ENCODE results near the gene RAPGEF4. TPM values are rescaled to one million over a fixed set of nuclear protein-coding genes. Genes with fewer than 3 reads are reported as not detected.
"Not testable (repeated sequence)": the region's sequence is repeated elsewhere in the genome, so short reads cannot be mapped to it uniquely, and the experiment has no call there.

RAPGEF4 gene
- polyA plus RNA-seq, 3 donors, result 8.0 to 12.6 (median 9.8) TPM

- no peak for DNase-seq (ENCODE audit: extremely low read depth in 1 of 11, low read depth in 9 of 11, low spot score in 4 of 11)
Measured at GRCh38 chr2:173030561-173031490, 295.2 kb downstream of the RAPGEF4 start.

GRCh38 chr2:173032032-173032431, 296.4 kb downstream of the RAPGEF4 start:
- no peak for DNase-seq (ENCODE audit: extremely low read depth in 1 of 11, low read depth in 9 of 11, low spot score in 4 of 11)

GRCh38 chr2:173033084-173033483, 297.4 kb downstream of the RAPGEF4 start:
- no peak for DNase-seq (ENCODE audit: extremely low read depth in 1 of 11, low read depth in 9 of 11, low spot score in 4 of 11)

GRCh38 chr2:173034143-173034542, 298.5 kb downstream of the RAPGEF4 start:
- DNase-seq (ENCODE audit: extremely low read depth in 1 of 11, low read depth in 9 of 11, low spot score in 4 of 11), result no peak

DNA sequence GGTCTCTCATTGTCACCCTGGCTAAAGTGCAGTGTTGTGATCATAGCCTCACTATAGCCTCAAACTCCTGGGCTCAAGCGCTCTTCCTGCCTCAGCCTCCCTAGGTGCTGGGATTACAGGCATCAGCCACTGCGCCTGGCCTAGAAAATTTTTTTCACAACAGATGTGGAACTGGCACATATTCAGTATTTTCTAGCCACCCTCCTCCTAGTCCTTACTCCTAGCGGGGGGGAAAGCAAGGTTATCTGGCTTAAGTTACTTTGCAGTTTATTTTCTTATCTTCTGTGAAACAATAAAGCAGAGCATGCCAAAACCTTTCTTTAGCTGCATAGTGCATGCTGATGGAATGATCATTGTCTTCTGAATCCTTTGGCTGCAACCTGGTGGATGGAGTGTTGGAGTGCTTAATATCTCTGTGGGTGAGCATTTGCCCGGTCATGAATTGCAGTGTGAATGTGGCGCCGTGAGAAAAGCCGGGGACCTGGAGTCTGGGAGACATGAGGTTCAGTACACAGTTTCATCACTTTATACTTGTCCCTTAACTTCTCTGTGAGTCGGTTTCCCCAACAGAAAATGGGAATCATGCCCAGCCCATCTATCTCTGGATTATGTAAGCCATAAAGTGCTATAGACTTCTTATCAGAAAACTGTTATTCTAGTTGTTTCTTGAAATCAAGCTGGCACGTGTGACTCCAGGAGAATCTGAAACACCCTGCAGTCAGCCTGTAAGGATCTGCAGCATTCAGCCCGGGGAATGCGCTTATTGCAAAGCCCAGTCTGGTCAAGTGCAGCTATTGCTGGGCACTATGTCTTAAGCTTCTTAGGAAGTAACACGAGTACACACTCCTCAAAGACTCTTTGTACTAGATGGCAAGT, 301.8 kb downstream of the RAPGEF4 start:
- no peak for DNase-seq (ENCODE audit: extremely low read depth in 1 of 11, low read depth in 9 of 11, low spot score in 4 of 11)

- not testable (repeated sequence) for DNase-seq (ENCODE audit: extremely low read depth in 1 of 11, low read depth in 9 of 11, low spot score in 4 of 11)
Measured at GRCh38 chr2:173038257-173038656, 302.6 kb downstream of the RAPGEF4 start.

GRCh38 chr2:173040729-173041128, 305.1 kb downstream of the RAPGEF4 start:
- no peak for DNase-seq (ENCODE audit: extremely low read depth in 1 of 11, low read depth in 9 of 11, low spot score in 4 of 11)

DNA sequence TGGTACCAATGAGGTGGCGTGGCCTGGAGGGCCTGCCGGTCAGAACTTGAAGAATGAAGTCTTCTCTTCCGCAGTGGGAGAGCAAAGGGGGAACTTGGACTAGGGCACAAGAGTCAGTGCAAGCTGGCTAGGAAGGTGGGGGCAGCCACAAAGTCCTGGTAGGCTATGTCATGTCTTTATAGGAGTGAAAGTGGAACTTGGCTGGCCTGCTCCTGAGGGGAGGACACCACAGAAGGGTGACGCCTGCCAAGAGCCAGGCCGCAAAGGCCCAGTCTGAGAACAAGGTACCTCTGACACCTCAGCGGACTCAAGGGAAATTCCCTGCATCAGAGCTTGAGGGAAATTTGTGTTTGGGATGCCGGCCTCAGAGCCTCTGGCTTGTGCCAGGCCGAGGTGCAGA, 307.8 kb downstream of the RAPGEF4 start:
- no peak for DNase-seq (ENCODE audit: extremely low read depth in 1 of 11, low read depth in 9 of 11, low spot score in 4 of 11)

DNA sequence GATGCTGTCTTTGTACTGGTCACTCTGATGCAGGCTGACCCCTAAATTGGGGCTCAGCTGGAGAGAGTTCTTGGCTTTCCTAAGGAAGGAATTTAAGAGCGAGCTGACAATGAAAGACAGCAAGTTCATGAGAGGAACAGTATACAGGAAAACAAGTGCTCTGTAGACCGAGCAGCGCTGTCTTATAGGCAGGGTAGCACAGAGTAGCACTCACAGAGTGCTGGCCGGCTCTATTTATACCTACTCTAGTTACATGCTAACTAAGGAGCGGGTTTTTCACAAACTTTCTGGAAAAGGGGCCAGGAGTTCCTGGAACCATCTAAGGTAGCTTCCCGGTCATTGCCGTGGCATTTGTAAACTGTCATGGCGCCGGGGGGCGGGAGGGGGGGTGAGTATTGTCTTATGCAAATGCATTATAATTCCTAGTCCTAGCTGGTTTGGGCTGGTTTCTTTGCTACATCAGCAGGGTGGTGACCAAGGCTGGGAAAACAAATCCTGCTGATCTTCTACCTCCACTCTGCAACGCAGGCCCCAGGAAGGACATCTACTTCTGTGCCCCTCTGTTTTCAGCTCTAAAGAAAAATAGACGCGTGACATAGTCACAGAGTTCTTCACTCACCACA, 308.4 kb downstream of the RAPGEF4 start:
- no peak for DNase-seq (ENCODE audit: extremely low read depth in 1 of 11, low read depth in 9 of 11, low spot score in 4 of 11)

- DNase-seq (ENCODE audit: extremely low read depth in 1 of 11, low read depth in 9 of 11, low spot score in 4 of 11), result no peak
Measured at GRCh38 chr2:173044686-173045085, 309.0 kb downstream of the RAPGEF4 start.

GRCh38 chr2:173045181-173045580, 309.5 kb downstream of the RAPGEF4 start:
- DNase-seq (ENCODE audit: extremely low read depth in 1 of 11, low read depth in 9 of 11, low spot score in 4 of 11), result no peak

DNA sequence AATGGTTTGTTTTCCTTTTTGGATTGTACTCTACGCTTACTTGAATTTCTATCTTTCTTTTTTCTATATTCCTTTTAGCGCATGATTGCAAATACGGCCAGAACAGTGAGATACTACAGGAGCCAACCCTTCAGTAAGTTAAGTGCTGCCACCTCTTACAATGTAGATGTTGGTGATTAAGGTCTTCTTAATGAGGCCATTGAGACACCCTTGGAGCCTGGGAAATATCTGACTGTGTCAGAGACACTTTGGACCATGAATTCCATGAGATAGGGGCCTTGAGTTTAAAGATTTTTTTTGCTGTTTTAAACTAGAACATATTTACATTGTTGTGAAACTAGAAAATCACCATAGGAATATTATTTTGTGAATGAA, 312.9 kb downstream of the RAPGEF4 start:
- DNase-seq (ENCODE audit: extremely low read depth in 1 of 11, low read depth in 9 of 11, low spot score in 4 of 11), result no peak

DNA sequence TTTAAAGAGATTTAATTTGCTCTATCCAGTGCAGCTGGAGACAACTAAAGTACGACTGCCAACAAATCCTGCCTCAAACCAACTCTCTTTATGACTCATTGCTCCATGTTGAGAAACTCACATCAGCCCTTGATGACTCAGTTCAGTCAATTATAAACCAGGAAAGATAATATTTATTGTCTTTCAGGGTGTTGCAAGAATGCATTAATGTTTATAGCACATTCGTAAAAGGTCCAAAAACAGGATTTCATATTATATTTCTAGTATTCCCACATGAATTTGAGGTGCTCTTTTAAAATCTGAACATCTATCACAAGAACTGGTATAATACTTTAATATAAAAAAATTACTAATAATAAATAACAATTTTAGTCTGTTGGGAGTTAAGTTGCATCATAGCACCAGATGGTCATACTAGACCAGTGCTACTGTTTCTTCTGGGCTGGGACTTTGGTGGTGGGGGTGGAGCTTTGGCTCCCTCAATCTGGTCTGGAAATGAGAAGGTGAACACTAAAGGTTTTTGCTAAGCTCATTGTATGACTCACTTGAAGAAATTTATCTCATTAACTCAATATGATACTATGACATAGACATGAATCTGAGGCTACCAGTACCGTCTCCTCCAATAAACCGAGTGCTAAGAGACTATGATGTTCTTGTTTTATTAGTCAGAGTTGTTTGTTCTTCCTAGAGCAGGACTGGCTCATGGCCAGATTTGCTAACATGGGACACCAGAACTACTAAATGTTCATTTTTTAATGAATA, 313.4 kb downstream of the RAPGEF4 start:
- no peak for DNase-seq (ENCODE audit: extremely low read depth in 1 of 11, low read depth in 9 of 11, low spot score in 4 of 11)

GRCh38 chr2:173049831-173050230, 314.2 kb downstream of the RAPGEF4 start:
- DNase-seq (ENCODE audit: extremely low read depth in 1 of 11, low read depth in 9 of 11, low spot score in 4 of 11), result peak in 1 of 11 donors; percentile 12

DNA sequence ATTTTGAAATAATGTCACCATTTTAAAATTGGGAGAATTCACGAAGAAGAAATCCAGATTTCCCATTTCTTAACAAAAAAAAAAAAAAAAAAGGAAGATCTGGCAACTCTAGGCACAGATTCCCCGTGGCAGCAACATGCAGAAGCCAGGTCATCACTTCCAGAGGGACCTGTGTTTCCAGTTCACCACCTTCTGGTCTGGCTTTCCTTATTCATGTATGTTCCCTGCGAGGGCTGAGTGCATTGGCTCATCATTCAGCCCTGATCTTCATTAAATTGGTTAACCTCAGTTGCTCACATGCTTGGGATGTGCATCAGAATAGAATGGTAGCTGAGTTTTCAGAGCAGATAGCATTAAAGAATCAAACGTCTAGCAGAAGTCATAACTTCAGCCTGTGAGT, 315.0 kb downstream of the RAPGEF4 start:
- no peak for DNase-seq (ENCODE audit: extremely low read depth in 1 of 11, low read depth in 9 of 11, low spot score in 4 of 11)

GRCh38 chr2:173051463-173052215, 316.0 kb downstream of the RAPGEF4 start:
- no peak for DNase-seq (ENCODE audit: extremely low read depth in 1 of 11, low read depth in 9 of 11, low spot score in 4 of 11)

- DNase-seq (ENCODE audit: extremely low read depth in 1 of 11, low read depth in 9 of 11, low spot score in 4 of 11), result no peak
Measured at GRCh38 chr2:173053043-173053699, 317.5 kb downstream of the RAPGEF4 start.

GRCh38 chr2:173054466-173054865, 318.8 kb downstream of the RAPGEF4 start:
- DNase-seq (ENCODE audit: extremely low read depth in 1 of 11, low read depth in 9 of 11, low spot score in 4 of 11), result no peak
